Activated CD4-positive, alpha-beta memory T cell treated with anti-CD3 and anti-CD28 coated beads, Interleukin-2, amount 10 ng/mL, durations not matched to agents 7 days and 5 days (primary cell): ENCODE data around the gene IFI44. TPM values are rescaled to one million over a fixed set of nuclear protein-coding genes. Genes with fewer than 3 reads are reported as not detected.

Source experiments
- CTCF ChIA-PET: fragments of 350-600 bp; sonication (Branson Sonifier 250); formaldehyde crosslinking; loops from one replicate; lab custom pipeline; 2021; ENCODE audit warnings: antibody characterized with exemption, inconsistent platforms; lab: Charles Lee
- POLR2A ChIA-PET: fragments of 350-600 bp; sonication (Branson Sonifier 250); formaldehyde crosslinking; loops from one replicate; lab custom pipeline; 2021; ENCODE audit warnings: antibody characterized with exemption; lab: Charles Lee
- DNase-seq: peaks from one replicate; pipeline ENCODE4 v3.0.0-alpha.2; 2020
- H3K27ac Mint-ChIP-seq: one replicate; pipeline ENCODE4 v1.8.0; 2021; ENCODE audit warnings: mild to moderate bottlenecking, mixed read lengths
- H3K27me3 Mint-ChIP-seq: one replicate; pipeline ENCODE4 v1.8.0; 2021; ENCODE audit warnings: mixed read lengths
- H3K36me3 Mint-ChIP-seq: one replicate; pipeline ENCODE4 v1.8.0; 2021; ENCODE audit warnings: low read depth, mixed read lengths
- H3K4me1 Mint-ChIP-seq: one replicate; pipeline ENCODE4 v1.8.0; 2021; ENCODE audit warnings: mixed read lengths
- H3K4me3 Mint-ChIP-seq: one replicate; pipeline ENCODE4 v1.8.0; 2021; ENCODE audit warnings: mild to moderate bottlenecking, mixed read lengths
- H3K9me3 Mint-ChIP-seq: one replicate; pipeline ENCODE4 v1.8.0; 2021; ENCODE audit warnings: mixed read lengths
- total RNA-seq, 2 experiments: library from RNA; stranded (reverse); gene quantifications; one replicate each; pipeline ENCODE4 v1.2.3, GENCODE V29; 2021

IFI44 gene
- total RNA-seq, 2 experiments from 2014 or later: 320 to 338 TPM

DNA sequence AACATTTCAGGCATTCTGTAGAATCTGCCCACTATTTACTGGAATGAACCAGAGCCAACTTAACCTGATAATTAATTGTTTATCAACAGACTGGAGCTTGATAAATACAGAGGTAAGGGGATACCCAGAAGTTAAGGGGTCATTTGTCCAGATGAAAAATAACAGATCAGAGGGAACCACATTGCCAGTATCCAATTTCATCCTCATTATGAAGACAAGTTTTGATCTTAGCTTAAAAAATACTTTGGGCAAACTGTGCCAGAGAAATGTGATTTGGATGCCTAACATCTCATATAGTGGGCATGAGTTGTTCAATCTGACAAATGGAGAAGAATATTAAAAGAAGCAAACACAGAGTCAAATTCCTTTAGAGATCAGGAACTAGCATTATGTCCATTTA is 63.7 kb downstream of the IFI44 start:
- Mint-ChIP-seq H3K27ac (no peak overlapping the region), H3K27me3 (peaks cover 7% of the 10 kb centered on the region)

More for the DNA sequence above, 63.7 kb downstream of the IFI44 start:
- Mint-ChIP-seq H3K4me3 (no peak overlapping the region), H3K9me3 (no peaks in the 10 kb centered on the region), H3K4me1 (no peaks in the 10 kb centered on the region), H3K36me3 (no peaks in the 10 kb centered on the region)
- ChIA-PET CTCF (no interaction called here), POLR2A (no interaction called here)
- DNase-seq: no peak

Other genes starting within 250 kb of the IFI44 start
- not detected for gene PTGFR, start 158.9 kb upstream of the IFI44 start, total RNA-seq
- 100 to 1,000 TPM; 420 to 430 TPM for gene IFI44L, start 29.4 kb upstream of the IFI44 start, total RNA-seq